Amygdala (tissue), 56 donors: ENCODE data around the gene RCSD1.

Experiments used
- DNase-seq, 56 donors: peaks; one replicate each; lab custom pipeline; 2025; lab: John Stamatoyannopoulos, UW

RCSD1 gene

GRCh38 chr1:167681024-167681423, 51.0 kb downstream of the RCSD1 start:
- no peak for DNase-seq

- no peak for DNase-seq
Observed at GRCh38 chr1:167681451-167682098, 51.5 kb downstream of the RCSD1 start.

DNA sequence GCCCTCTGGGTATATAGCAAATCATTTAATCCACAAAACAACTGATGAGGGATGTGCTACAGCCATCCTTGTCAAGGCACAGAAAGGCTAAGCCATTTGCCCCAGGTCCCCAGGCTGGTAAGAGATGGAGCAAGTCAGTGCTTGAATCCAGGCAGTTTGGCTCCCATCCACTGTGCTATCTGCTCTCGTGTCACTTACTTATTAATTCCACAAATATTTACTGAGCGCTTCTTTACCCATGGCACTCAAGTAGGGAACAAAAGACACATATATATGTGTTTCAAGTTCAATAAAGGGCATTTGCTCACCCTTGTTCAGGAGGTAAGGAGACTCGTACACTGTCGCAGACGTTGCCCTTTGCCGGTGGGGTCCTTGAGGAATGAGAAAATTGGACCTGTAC, 53.2 kb downstream of the RCSD1 start:
- no peak for DNase-seq

- DNase-seq, result peak in 1 of 56 donors; percentile 16
Observed at GRCh38 chr1:167683641-167684502, 53.8 kb downstream of the RCSD1 start.

- DNase-seq, result no peak
Observed at GRCh38 chr1:167685844-167686243, 55.8 kb downstream of the RCSD1 start.

DNA sequence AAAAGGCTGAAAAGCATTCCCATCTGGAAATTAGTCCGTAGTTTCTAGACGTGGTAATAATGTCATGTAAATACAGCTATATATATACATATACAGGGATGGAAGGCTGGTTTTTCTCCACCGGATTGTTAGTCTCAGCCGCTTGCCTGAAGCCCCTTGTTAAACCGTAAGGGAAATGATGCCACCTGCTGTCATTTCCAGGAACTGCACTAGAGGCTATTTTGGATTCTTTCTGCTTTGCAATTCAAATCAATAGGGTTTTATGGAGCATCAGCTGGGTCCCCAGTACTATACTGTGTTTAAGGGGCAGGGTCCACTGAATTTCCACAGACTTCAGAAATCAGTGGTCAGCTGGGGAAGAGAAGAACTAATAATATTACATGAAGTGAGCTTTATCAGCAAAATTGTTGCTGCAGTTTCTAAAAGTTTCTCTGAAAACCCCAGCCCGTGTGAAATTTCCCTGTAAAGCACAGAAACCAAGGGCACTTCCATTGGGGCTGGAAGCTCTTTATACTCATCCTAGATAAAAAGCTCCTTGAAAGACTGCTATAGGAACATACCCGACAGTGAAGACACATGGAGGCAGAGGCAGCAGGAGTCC, 58.0 kb downstream of the RCSD1 start:
- peak in 50 of 56 donors; percentile 1 to 93 (median 46) for DNase-seq

DNA sequence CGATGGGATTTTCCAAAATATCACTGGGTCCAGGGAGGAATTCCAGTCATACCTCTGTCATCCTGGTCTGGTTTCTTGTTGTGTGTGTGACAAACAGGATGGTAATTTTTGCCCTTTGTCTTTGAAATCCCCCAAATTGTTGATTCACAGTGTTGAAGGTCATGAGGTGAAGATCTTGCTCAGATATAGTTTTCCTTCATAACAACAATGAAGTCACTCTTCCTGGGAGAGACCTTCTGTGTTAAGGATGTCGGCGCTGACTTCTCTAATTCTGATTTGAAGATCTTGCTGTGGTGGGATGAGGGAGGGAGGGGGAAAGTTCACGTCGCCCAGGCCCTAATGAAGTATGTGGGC, 59.5 kb downstream of the RCSD1 start:
- no peak for DNase-seq

GRCh38 chr1:167690053-167690452, 60.0 kb downstream of the RCSD1 start:
- DNase-seq, result no peak

DNA sequence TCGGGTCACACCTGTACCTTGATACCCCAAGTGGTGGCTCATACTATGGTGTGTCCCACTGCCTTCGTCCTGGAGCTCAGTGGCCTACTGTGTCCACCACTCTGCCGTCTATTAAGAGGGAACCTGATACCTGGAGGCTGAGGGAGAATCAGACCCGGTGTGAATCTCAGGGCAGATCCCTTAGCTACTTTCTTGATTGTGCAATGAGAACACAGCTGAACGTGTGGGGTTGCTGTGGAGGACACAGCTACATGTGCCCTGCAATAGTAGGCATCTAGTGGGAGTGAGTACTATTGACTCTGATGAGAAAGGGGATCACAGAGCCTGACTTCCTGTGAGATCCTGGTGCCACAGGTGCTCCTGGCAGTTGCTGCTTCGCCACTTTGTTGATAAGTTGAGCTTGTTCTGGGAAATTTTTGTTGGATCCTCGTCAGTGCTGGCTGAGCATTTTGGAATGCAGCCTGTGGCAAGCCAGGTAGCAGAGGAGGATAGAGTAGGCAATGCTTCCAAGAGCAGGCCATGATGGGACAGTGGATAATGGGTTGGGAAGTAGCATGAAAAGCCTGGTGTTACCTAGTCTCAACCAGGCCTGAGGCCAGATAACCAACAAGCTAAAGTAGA, 63.5 kb downstream of the RCSD1 start:
- no peak for DNase-seq

- no peak for DNase-seq
Observed at GRCh38 chr1:167694691-167695090, 64.7 kb downstream of the RCSD1 start.

GRCh38 chr1:167695147-167695546, 65.1 kb downstream of the RCSD1 start:
- DNase-seq, result no peak

DNA sequence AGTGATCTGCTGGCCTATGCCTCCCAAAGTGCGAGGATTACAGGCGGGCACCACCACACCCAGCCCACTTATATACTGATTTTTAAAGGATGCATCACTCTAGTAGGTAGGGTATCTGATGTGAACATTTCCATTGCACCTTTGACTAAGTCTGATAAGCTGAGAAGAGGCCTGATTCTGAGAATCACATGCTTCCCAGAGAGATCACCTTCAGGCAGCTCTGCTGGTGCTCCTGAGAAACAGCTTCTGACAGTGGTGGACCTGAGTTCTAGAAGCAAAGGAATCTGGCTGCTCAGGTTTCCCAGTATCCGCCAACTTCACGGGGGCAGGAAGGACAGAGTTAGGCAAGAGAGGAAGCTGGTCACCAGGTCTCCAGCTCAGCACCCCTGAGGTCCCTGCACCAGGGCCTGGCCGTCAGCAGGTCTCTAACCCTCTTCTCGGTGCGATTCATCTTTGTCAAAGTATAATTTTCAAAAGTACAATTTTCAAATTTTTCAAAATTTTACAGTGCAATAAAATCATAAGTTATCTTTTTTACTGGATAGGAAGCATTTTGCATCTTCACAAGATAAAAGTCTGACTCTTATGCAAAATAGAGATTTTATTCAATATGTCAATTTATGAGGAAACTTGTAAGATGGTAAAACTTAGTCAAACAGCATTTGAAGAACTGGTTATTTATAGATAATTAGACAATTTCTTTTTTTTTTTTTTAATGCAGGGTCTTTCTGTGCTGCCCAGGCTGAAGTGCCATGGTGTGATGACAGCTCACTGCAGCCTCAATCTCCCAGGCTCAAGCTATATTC, 65.9 kb downstream of the RCSD1 start:
- DNase-seq, result no peak

DNA sequence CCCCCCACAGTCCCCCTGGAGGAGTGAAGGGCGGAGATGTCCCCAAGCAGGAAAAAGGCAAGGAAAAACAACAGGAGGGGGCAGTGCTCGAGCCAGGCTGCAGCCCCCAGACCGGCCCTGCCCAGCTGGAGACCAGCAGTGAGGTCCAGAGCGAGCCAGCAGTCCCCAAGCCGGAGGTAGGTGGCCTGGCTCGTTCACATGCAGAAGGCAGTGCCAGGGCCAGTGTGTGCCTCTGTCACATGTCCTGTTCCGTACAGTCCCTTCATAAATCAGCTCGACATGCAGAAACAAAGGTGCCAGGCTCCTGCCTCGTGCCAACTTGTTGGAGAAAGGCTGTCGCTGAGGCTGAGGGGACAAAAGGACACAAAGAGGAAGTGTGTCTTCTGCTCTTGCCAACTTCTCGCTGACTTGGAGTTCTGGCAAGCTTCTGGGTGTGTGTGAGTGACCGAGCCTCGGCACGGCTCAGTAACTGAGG, 67.7 kb downstream of the RCSD1 start:
- peak in 44 of 56 donors; percentile 9 to 75 (median 38) for DNase-seq

DNA sequence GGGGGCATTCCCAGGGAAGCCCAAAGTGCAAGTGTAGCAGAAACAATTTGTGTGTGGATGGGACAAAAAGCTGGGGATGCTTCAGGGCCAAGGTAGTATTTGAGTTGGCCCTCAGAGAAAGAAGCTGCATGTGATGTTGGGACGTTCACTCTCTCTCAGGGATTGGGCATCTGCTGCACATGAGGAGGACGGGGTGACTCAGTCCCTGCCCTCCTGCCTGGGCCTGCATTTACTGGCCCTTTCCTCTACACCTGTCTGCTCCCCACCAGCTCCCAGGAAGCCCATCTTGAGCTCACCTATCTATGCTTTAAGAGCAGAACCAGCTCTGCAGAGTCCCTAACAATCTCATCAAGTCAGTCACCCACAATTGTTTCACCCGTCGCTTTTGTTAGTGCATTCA, 68.3 kb downstream of the RCSD1 start:
- no peak for DNase-seq

GRCh38 chr1:167701510-167701909, 71.5 kb downstream of the RCSD1 start:
- DNase-seq, result no peak

- no peak for DNase-seq
Observed at GRCh38 chr1:167703557-167703956, 73.5 kb downstream of the RCSD1 start.

GRCh38 chr1:167704715-167705114, 74.7 kb downstream of the RCSD1 start:
- DNase-seq, result no peak

- no peak for DNase-seq
Observed at GRCh38 chr1:167705250-167705649, 75.2 kb downstream of the RCSD1 start.

GRCh38 chr1:167706363-167706762, 76.3 kb downstream of the RCSD1 start:
- DNase-seq, result no peak
